HEK293T (cell line): ENCODE data around the gene TAS2R13.

ENCODE experiments used
- CTCF ChIA-PET: fragments of 350-600 bp; formaldehyde crosslinking; extraction: SDS; loops from one replicate; lab custom pipeline; 2021; ENCODE audit warnings: antibody characterized with exemption, inconsistent platforms; lab: Yijun Ruan, JAX
- POLR2A ChIA-PET: fragments of 350-600 bp; formaldehyde crosslinking; extraction: SDS; loops from one replicate; lab custom pipeline; 2020; ENCODE audit warnings: antibody characterized with exemption, inconsistent platforms; lab: Yijun Ruan, JAX
- DNase-seq: peaks from one replicate; pipeline ENCODE4 v3.0.0; 2012; ENCODE audit warnings: mixed read lengths; ENCODE audit errors: extremely low spot score
- ARNT ChIP-seq: fragments of 450-650 bp; IDR thresholded peaks from 2 replicates; pipeline ENCODE4 v1.6.1; 2017; ENCODE audit warnings: mild to moderate bottlenecking
- BHLHE40 ChIP-seq: fragments of 450-650 bp; IDR thresholded peaks from 2 replicates; pipeline ENCODE4 v1.6.1; 2016; ENCODE audit warnings: mild to moderate bottlenecking, moderate library complexity, borderline replicate concordance
- CTBP1 ChIP-seq: fragments of 450-650 bp; IDR thresholded peaks from 2 replicates; pipeline ENCODE4 v1.6.1; 2016; ENCODE audit warnings: borderline replicate concordance
- ELF4 ChIP-seq: fragments of 450-650 bp; IDR thresholded peaks from 2 replicates; pipeline ENCODE4 v1.6.1; 2017; ENCODE audit warnings: antibody characterized with exemption
- FOXA1 ChIP-seq: fragments of 450-650 bp; IDR thresholded peaks from 2 replicates; pipeline ENCODE4 v1.6.1; 2016; ENCODE audit warnings: mild to moderate bottlenecking
- FOXK2 ChIP-seq: fragments of 450-650 bp; IDR thresholded peaks from 2 replicates; pipeline ENCODE4 v1.6.1; 2016; ENCODE audit warnings: mild to moderate bottlenecking
- FOXM1 ChIP-seq: fragments of 450-650 bp; IDR thresholded peaks from 2 replicates; pipeline ENCODE4 v1.6.1; 2017; ENCODE audit warnings: mild to moderate bottlenecking, borderline replicate concordance
- HDGF ChIP-seq: fragments of 450-650 bp; IDR thresholded peaks from 2 replicates; pipeline ENCODE4 v1.6.1; 2017; ENCODE audit warnings: antibody characterized with exemption, borderline replicate concordance
- L3MBTL2 ChIP-seq: fragments of 450-650 bp; conservative IDR thresholded peaks from 2 replicates; pipeline ENCODE4 v1.6.1; 2016; ENCODE audit warnings: mild to moderate bottlenecking
- LEF1 ChIP-seq: fragments of 450-650 bp; IDR thresholded peaks from 2 replicates; pipeline ENCODE4 v1.6.1; 2017; ENCODE audit warnings: mild to moderate bottlenecking, borderline replicate concordance
- NFRKB ChIP-seq: fragments of 450-650 bp; IDR thresholded peaks from 2 replicates; pipeline ENCODE4 v1.6.1; 2016; ENCODE audit warnings: mild to moderate bottlenecking, moderate library complexity
- PKNOX1 ChIP-seq: fragments of 450-650 bp; IDR thresholded peaks from 2 replicates; pipeline ENCODE4 v1.6.1; 2016
- SP1 ChIP-seq: fragments of 450-650 bp; IDR thresholded peaks from 2 replicates; pipeline ENCODE4 v1.6.1; 2017
- SUZ12 ChIP-seq: fragments of 450-650 bp; IDR thresholded peaks from 2 replicates; pipeline ENCODE4 v1.6.1; 2016; ENCODE audit warnings: mild to moderate bottlenecking
- TARDBP ChIP-seq: fragments of 450-650 bp; IDR thresholded peaks from 2 replicates; pipeline ENCODE4 v1.6.1; 2016
- ZNF384 ChIP-seq: fragments of 450-650 bp; IDR thresholded peaks from 2 replicates; pipeline ENCODE4 v1.6.1; 2016

The TAS2R13 gene

GRCh38 chr12:10919809-10920208, 10.4 kb upstream of the TAS2R13 start:
- no peak for TF ChIP-seq L3MBTL2
- TF ChIP-seq ZNF384 = no peak
- TF ChIP-seq FOXA1 = no peak
- TF ChIP-seq ARNT = no peak
- no peak for TF ChIP-seq FOXM1
- TF ChIP-seq SUZ12 = no peak
- TF ChIP-seq LEF1 = no peak
- no peak for TF ChIP-seq PKNOX1
- TF ChIP-seq HDGF = no peak
- no peak for TF ChIP-seq FOXK2
- no peak for TF ChIP-seq ELF4
- no peak for TF ChIP-seq NFRKB
- no peak for TF ChIP-seq BHLHE40
- no peak for TF ChIP-seq TARDBP
- TF ChIP-seq SP1 = no peak
- POLR2A ChIA-PET = no interaction called here
- CTCF ChIA-PET = no interaction called here
- DNase-seq = no peak

- ChIA-PET CTCF (no interaction called here), POLR2A (no interaction called here)
- DNase-seq = no peak
- TF ChIP-seq SP1 (no peak), CTBP1 (no peak), HDGF (no peak), TARDBP (no peak), NFRKB (no peak), ARNT (no peak), ZNF384 (no peak), SUZ12 (no peak), L3MBTL2 (no peak)
Observed at GRCh38 chr12:10910380-10910779, 1.0 kb upstream of the TAS2R13 start.

- CTCF ChIA-PET = no interaction called here
- TF ChIP-seq HDGF (no peak), ARNT (no peak), SP1 (no peak), ZNF384 (no peak), LEF1 (no peak), FOXK2 (no peak), CTBP1 (no peak), FOXA1 (no peak), NFRKB (no peak), SUZ12 (no peak)
Observed at GRCh38 chr12:10904686-10905085, 4.7 kb downstream of the TAS2R13 start.

GRCh38 chr12:10901427-10901826, 7.9 kb downstream of the TAS2R13 start:
- CTCF ChIA-PET = no interaction called here
- DNase-seq = no peak
- TF ChIP-seq TARDBP (no peak), LEF1 (no peak), CTBP1 (no peak), ARNT (no peak), NFRKB (no peak), L3MBTL2 (no peak), ELF4 (no peak), HDGF (no peak), BHLHE40 (no peak), FOXK2 (no peak), FOXM1 (no peak), PKNOX1 (no peak), SP1 (no peak), SUZ12 (no peak), ZNF384 (no peak)
- POLR2A ChIA-PET = no interaction called here

More at GRCh38 chr12:10904686-10905085, 4.7 kb downstream of the TAS2R13 start:
- POLR2A ChIA-PET = no interaction called here
- no peak for DNase-seq

GRCh38 chr12:10900972-10901371, 8.4 kb downstream of the TAS2R13 start:
- ChIA-PET POLR2A (no interaction called here), CTCF (no interaction called here)
- DNase-seq = no peak
- no peak for TF ChIP-seq FOXA1
- TF ChIP-seq FOXM1 = no peak
- no peak for TF ChIP-seq FOXK2
- no peak for TF ChIP-seq LEF1
- TF ChIP-seq TARDBP = no peak
- TF ChIP-seq HDGF = no peak
- TF ChIP-seq PKNOX1 = no peak
- no peak for TF ChIP-seq CTBP1

- DNase-seq = no peak
- CTCF ChIA-PET = no interaction called here
- TF ChIP-seq FOXK2 (no peak), TARDBP (no peak), ZNF384 (no peak), FOXM1 (no peak), SP1 (no peak), BHLHE40 (no peak), FOXA1 (no peak), ARNT (no peak), L3MBTL2 (no peak), ELF4 (no peak), CTBP1 (no peak), NFRKB (no peak), LEF1 (no peak), PKNOX1 (no peak), SUZ12 (no peak), HDGF (no peak)
- POLR2A ChIA-PET = no interaction called here
Observed at GRCh38 chr12:10900530-10900929, 8.8 kb downstream of the TAS2R13 start.
